ENCODE results near the gene HPSE2.

Gene HPSE2

DNA sequence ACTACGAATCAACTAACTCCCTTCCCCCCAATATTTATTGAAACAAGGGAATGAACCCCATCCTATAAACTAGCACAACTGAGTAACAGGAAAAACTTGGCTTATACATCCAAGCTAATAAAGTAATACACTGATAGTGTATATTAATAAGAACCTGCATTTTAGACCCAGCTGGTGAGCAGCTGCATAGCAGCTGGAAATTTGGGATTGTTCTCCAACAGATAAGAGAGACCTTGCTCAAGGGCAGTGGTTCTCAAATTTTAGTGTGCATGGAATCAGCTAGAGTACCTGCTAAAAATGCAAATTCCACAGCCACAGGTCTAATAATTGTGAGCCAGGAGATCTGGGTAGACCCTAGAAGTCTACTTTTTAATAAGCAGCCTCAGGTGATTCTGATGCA, 404.3 kb downstream of the HPSE2 start:
- no peak for DNase-seq

DNA sequence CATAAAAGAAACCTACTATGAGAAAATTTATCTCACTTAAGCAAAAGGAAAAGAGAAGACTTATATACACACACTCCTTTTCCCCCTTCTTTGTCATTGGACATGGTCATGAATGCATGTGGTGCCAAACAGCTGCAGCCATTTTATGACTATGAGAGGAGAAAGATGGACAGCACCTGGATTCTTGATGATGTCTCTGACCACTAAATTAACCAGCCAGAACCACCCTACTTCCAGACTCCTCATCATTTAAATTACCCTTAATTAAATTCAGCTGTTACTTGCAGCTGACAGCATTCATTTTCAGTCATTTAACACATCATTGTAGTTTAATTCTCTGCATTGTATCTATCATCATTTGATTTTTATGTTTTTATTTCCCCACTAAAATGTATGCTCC, 409.9 kb downstream of the HPSE2 start:
- no peak for DNase-seq

DNA sequence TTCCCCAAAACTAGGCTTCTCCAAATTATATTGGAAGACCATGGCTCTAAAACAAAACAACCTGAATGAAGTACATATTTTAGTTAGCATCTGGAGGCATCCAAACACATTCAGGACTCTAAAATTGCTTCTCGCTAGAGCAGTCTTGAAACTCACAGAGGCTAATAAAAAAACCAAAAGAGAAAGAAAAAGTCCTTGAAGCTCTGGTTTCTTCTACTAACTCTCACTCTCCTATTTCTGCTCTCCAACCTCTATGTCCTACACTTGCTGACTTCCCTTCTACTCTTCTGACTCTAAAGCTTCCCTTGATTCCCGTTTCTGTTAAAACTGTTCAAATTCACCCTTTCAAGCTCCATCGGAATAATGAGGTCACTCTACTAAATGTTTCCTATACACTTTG, 418.3 kb downstream of the HPSE2 start:
- DNase-seq, result no peak

DNA sequence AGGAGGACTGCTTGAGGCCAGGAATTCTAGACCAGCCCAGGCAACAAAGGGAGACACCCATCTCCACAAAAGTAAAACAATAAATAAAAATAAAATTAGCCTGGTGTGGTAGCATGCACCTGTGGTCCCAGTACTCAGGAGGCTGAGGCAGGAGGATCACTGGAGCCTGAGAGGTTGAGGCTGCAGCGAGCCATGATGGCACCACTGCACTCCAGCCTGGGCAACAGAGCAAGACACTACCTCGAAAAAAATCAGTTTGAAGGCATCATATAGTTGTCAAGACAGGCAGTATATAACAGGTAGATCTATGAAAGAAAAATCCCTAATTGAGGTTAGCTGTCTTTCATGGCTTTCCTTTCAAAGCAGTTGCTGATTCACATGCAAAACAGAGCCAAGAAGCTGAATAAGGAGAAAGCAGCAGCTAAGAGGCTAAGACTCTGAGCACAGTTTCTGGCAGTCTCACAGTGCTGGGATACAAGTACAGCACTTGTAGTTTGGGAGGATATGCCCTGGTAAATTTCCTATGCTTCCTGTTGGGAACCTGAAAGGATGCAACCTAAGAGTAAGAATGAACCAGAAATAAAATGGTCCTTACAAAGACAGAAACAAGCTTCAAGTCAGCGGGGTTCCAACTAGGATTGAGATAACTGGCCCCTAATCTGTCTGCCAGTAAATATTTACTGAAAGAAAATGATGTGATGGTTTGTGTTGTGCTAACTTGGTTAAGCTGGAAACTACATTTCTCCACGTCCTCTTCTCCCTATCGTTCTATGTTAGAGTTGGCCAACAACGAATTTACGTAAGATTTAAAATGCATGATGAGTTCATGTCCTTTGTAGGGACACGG, 420.4 kb downstream of the HPSE2 start:
- DNase-seq, result no peak

DNA sequence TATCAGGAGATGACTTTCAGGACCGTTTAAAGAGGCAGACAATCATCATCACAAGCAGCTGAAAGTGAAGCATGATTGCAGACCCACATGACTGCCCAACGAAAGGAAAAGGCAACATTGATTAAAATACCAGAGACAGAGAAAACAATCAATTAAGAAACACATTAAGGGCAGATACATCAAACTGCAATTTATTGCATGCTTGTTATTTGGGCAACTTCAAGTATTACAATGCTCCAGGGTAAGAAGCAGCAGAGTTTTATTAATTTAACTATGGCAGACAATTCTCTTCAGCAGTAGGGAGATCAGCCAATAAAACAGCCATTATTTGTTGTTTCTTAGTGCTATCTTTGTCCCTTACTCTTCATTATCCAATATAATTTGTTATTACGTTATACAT, 421.2 kb downstream of the HPSE2 start:
- DNase-seq, result no peak

DNA sequence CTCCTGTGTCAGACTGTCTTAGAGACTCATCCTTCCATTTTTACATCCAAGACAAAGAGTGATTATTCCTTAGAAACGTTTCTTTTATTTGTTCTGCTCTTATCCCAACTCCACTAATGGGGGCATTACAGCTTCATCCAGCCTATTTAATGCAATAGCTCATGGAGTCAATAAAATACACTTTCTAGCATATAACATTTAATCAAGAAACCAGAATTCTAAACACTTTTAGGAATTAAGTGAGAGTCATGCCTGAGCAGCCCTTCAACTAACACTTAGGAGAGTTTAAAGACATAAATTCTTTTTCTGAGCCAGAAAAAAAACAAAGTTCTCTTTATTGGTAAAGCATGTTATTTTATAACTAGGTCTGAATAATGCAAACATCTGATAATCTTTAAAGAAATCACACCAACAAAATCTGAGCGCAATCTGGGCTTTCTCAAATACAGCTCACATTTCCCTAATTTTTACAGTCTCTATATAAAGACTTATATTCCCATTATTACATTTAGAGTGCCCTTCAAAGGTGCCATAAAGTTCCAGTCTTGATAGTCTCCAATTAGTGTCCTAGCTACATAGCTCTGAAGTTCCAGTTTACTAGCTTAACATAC, 427.3 kb downstream of the HPSE2 start:
- DNase-seq, result no peak

DNA sequence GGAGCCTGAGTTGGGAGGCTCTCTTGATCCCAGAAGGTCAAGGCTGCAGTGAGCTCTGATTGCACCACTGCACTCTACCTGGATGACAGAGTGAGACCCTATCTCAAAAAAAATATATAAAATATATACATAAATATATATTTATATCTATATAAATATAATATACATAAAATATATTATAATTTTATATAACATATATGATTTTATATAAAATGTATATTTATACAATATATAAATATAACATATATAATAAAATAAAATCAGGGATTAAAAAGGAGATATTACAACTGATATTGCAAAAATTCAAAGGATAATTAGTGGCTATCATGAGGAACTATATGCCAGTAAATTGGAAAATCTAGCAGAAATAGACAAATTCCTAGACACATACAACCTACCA, 435.4 kb downstream of the HPSE2 start:
- no peak for DNase-seq

DNA sequence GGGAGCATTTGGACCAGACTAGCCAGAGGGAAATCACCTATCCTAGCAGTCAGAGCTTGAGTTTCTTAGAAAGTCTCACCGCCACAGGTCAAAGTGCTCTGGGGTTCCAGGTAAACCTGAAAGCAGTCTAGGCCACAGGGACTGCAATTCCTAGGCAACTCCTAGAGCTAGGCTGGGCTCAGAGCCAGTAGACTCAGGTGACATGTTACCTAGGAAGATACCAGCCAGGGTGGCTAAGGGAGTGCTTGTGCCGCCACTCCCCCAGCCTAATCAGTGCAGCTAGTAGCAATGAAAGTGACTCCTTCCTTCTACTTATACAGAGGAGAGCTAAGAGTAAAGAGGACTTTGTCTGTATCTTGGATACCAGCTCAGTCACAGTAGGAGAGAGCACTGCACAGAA, 440.2 kb downstream of the HPSE2 start:
- no peak for DNase-seq

DNA sequence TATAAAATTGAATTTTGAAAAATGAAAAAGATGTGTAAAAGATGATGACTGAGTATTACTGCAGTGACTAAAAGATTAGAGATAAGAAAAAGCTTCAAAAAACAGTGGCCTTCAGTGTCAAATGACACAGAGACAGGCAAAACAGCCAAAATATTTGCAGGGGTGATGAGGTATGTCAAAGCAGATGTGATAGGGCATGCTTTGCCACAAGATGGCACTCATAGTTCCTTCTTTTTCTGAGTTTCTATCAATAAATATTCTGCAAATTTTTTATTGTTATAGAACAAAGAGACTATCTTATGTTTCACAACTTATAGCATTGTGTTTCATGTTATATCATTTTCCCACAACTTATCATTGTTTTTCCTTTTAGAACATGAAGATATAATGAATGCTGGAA, 444.8 kb downstream of the HPSE2 start:
- no peak for DNase-seq

DNA sequence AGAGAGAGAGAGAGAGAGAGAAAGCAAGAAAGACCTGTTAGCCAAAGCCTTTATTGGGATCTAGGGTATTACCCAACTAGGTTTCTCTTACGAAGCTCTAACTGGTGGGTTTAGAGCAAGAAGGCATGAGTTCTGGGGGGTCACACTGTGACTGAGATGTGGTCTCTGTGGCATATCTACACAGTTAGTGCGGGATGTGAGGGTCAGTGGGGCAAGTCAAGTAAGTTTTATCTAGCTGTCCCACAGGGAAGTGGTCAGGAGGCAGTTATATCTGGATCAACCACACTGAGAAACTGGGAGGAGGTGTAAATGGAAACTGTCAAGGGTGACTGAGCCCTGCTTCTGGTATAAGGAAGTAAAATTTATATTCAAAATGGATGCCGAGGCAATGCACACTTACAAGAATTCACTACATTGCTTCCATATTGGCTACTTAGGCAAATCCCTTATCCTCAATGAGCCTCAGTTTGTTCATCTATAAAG, 457.3 kb downstream of the HPSE2 start:
- no peak for DNase-seq

DNA sequence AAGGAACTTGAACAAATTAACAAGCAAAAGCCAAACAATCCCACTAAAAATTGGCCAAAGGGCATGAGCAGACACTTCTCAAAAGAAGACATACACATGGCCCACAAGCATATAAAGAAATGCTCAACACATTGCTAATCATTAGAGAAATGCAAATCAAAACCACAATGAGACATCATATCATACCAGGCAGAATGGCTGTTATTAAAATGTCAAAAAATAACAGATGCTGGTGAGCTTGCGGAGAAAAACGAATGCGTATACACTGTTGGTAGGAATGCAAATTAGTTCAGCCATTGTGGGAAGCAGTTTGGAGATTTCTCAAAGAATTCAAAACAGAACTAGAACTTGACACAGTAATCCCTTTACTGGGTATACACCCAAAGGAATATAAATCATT, 477.2 kb downstream of the HPSE2 start:
- no peak for DNase-seq

DNA sequence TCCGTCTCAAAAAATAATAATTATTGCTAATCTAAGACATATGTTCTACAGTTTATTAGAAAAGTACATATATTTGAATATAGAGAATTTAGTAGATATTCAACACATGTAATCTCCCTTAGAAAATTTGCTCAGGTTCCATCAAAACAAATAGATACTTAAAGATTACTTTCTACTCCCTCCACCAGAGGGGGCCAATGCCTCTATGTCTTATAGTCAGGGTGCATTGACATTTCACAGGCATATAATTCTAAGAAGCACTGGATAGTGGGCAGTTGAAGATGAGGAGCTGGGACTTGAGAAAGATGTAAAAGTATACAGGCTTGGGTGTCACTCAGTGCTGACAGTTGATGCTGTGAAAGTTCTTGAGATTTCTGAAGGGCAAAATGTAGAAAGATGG, 487.4 kb downstream of the HPSE2 start:
- no peak for DNase-seq

DNA sequence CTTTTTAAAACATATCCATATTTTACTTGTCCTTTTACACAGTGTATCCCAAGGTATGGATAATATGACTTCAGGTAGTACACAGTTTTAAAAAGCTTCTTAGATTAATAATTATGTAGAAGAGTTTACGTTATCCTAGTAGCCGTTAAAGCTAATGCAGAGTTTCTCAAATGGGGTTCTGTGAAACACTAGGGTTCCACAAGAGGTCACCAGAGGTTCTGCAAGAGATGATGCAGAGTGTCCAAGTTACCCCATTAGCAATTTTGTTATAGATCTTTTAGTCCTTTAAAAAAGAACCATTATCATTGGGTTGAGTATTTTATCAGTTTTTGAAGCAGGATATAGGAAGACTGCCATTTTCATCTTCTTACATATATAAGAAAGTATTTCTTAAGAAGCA, 490.0 kb downstream of the HPSE2 start:
- no peak for DNase-seq

DNA sequence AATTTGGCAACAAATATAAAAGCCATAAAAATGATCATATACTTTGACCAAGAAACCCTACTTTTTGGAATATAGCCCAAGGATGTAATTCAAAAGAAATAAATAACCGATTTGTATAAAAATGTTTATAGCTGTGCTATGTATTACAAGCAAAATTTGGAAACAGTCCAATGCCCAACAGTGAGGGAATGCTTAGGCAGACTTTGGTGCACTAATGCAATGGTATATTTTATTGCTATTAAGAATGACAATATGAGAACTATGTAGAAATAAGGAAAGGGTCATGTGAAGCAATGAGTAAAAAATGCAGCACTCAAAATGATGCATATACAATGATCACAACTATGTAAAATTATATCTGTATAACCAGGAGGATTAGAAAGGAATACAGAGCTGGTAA, 515.1 kb downstream of the HPSE2 start:
- no peak for DNase-seq

DNA sequence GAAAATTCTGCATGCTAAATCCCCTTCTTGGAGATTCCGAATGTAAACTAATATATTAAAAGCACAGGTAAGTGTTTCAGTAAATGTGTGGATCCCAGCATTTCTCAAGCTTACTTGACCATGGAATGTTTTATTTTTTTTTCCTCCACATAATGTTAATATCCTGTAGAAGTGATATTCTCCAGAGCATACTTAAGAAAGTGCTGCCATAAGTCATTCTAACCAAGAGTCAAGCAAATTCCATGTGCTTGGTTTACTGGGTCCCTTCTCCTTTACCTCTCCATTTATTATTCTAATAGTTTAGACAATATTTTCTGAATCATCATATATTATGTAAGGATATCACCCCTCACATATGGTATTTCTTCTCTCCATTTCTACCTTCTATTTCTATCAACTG, 522.1 kb downstream of the HPSE2 start:
- no peak for DNase-seq

DNA sequence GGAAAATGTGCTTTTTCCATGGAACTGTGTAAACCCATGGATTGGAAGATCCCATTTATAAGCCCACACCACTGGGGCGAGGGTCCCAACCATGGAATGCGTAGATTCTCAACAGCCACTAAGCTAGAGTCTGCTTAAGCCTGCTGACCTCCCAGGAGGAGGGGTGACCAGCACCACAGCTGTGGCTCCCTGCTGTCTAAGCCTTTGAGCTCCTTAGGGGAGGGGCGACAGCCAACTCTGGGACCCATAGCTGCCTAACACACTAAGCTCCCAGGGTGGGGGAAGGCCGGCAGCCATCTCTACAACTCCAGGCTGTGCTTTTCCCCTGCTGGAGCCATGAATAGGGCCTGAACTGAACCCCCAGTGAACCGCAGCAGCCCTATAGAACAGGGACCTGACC, 539.1 kb downstream of the HPSE2 start:
- DNase-seq, result no peak

DNA sequence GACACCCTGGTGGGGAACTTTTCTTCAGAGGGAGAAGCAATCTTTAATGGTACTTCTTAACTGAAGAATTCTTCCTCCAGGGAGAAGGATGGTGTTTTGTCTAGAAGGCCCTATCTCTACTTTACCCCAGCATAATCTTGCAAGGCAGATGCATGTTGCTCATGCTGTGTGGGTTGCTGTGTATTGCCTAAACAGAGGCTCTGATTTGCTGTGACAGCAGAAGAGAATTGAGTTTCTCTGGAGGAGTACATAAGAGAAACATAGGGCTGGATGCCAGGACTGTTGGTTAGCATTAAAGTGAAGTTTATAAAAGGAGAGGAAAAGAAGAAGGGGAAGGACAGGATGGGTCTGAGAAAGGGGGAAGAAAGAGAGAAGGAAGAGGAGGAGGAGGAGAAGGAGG, 540.8 kb downstream of the HPSE2 start:
- no peak for DNase-seq

DNA sequence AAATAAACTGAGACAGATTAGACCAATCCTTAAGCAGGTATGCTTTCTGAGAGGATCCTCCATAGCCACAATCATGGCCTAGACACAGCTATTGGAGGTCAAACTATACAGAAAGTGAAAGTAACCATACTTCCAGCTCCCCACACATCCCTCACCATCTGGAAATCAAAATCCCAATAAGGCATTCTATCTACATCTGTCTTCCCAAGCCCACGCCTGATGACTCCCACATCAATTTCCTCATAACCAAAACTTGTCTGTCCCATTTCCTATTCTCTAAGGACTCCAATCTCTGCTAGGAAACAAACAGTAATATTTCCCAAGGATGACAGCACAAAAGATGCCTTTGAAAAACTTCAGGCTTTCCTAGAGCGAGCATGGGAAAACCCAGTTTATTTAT, 541.6 kb downstream of the HPSE2 start:
- DNase-seq, result no peak

DNA sequence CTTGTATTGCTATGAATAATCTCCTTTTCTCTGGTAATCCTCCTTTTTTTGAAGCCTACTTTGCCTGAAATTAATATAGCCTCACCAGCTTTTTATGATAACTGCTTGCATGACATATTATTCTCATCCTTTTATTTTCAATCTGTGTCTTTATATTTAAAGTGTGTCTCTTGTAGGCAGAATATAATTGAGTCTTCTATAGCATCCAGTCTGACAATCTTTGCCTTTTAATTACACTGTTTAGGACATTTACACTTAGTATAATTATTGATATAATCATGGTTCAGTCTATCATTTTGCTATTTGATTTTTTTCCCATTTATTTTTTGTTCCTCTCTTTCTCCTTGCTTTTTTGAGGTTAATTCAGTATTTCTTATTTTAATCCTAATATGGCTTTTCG, 548.0 kb downstream of the HPSE2 start:
- DNase-seq, result no peak

DNA sequence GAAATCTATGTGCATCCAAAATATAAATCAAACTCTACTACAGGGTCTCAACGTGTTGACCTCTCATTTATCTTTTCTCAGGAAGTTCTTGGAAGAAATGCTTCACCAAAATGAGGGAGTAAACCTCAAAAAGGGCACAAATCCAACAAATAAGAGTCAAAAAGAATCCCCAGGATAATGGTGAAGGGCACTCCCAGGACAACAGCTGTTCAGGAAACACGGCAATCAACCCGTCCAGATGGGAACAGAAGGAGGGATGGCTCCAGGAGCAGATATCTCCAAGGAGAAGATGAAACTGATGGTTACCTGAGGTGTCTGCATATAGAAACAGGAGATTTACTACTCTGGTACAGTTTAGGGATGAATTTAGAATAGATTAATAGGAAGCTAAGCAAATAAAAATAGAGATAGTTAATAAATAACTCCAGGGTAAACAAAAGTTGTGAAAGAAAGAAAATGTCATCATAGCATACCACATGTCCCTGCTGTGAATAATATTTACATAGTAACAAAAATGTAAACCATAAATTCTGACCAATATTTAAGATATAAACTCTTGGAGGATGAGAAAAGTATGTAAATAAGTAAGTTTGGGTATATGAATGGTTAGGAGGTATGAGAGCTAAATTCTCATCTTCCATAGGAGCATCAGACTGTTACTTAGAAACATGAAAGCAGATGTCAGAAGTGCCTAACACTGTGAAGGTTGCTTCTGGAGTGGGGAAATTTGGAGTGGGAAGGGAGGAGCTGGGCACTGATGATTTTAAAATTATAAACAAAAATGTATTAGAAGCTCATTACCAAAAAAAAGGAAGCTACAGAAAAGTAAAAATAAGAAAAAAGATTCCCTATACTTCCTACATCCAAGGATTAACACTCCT, 551.4 kb downstream of the HPSE2 start:
- no peak for DNase-seq

DNA sequence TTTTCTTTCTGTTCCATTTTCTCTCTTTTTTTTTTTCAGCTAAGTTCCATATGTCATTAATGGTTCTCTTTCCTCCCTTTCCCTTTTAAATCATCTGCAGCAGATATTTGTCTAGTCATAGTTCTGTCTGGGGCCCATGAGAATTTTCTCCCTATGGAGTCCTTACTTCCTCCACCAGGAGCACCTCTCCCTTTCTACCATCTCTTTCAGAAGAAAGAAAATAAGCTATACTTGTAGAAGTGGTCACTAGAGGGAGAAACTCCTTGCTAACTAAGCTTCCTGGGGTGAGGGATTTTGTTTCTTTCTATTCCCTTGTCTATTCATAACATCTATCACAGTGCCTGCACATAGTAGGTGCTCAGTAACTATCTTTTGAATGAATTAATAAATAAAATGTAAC, 558.8 kb downstream of the HPSE2 start:
- DNase-seq, result no peak

DNA sequence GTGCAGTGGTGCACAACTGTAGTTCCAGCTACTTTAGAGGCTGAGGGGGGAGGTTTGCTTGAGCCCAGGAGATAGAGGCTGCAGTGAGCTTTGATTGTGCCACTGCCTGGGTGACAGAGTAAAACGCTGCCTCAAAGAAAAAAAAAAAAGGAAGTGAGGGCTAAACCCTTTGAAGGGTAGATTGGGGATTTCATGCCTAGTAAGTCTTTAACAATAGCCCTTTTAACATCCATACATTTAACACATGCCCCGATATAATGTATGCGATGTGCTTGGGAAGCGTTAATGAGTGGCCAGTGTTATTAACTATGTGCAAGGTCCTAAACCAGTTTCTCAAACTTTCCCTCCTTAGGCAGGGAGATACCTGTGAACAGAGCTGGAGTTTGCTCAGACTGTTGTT, 559.8 kb downstream of the HPSE2 start:
- no peak for DNase-seq

DNA sequence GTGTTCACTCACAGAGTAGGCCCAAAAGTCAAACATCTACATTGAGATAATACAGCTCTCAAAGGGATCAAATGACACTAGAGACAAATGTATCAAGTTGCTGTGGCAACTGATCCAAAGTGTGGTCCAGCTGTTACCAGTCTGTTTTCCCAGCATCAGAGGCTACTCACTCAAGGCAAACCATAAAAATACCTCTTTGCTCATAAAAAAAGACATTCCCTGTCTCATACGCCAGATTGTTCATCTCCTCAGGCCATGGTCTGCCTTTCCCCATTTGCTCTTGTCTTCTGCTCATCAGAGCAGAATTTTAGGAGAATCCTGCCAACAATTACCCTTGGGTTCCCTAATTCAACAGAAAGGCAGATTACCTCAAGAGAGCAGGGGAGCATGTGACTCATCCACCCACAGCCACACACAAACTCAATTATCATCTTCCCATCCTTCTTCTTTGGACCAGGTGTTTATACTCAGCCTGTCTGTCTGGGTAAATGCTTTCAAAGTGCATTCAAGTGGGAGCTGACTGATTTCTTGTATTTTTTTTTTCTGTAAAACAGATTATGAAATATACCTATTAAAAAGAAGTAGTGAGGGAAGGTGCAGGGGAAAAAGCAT, 562.4 kb downstream of the HPSE2 start:
- DNase-seq, result no peak
